ENCODE data around the gene EPHA2. TPM values are rescaled to one million over a fixed set of nuclear protein-coding genes. Genes with fewer than 3 reads are reported as not detected.

The EPHA2 gene
- total RNA-seq, 1 experiment from 2014 or later = 248 TPM

DNA sequence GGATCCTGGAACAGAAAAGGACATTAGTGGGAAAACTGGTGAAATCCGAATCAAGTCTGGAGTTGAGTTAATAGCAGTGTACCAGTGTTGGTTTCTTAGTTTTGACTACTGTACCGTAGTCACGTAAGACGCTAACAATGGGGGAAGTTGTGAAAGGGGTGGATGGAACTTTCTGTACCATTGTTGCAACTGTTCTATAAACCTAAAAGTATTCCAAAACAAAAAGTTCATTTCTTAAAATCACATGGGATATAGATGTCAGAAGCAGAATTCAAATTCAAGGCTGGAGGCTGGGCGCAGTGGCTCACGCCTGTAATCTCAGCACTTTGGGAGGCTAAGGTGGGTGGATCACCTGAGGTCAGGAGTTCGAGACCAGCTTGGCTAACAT, 39.6 kb upstream of the EPHA2 start:
- Mint-ChIP-seq H3K4me1 (ENCODE audit: insufficient read depth, unreplicated experiment) (no peaks in the 10 kb centered on the region), H3K36me3 (ENCODE audit: insufficient read depth, unreplicated experiment) (no peaks in the 10 kb centered on the region), H3K27ac (ENCODE audit: low read depth, unreplicated experiment) (no peak overlapping the region), H3K9me3 (ENCODE audit: unreplicated experiment) (no peaks in the 10 kb centered on the region), H3K4me3 (ENCODE audit: unreplicated experiment) (no peak overlapping the region), H3K27me3 (ENCODE audit: insufficient read depth, unreplicated experiment) (no peaks in the 10 kb centered on the region)
- DNase-seq (ENCODE audit: unreplicated experiment) = no peak
- TF ChIP-seq, protein P1, sequence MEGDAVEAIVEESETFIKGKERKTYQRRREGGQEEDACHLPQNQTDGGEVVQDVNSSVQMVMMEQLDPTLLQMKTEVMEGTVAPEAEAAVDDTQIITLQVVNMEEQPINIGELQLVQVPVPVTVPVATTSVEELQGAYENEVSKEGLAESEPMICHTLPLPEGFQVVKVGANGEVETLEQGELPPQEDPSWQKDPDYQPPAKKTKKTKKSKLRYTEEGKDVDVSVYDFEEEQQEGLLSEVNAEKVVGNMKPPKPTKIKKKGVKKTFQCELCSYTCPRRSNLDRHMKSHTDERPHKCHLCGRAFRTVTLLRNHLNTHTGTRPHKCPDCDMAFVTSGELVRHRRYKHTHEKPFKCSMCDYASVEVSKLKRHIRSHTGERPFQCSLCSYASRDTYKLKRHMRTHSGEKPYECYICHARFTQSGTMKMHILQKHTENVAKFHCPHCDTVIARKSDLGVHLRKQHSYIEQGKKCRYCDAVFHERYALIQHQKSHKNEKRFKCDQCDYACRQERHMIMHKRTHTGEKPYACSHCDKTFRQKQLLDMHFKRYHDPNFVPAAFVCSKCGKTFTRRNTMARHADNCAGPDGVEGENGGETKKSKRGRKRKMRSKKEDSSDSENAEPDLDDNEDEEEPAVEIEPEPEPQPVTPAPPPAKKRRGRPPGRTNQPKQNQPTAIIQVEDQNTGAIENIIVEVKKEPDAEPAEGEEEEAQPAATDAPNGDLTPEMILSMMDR (IDR thresholded peaks at IDR 0.05; ENCODE audit: unreplicated experiment) = no peak
- intact Hi-C loops (cut with micrococcal nuclease) = no loop called here
- BruUV-seq (replicated peaks) = no TSS peak
- ChIA-PET POLR2A (no interaction called here), CTCF (no interaction called here)

DNA sequence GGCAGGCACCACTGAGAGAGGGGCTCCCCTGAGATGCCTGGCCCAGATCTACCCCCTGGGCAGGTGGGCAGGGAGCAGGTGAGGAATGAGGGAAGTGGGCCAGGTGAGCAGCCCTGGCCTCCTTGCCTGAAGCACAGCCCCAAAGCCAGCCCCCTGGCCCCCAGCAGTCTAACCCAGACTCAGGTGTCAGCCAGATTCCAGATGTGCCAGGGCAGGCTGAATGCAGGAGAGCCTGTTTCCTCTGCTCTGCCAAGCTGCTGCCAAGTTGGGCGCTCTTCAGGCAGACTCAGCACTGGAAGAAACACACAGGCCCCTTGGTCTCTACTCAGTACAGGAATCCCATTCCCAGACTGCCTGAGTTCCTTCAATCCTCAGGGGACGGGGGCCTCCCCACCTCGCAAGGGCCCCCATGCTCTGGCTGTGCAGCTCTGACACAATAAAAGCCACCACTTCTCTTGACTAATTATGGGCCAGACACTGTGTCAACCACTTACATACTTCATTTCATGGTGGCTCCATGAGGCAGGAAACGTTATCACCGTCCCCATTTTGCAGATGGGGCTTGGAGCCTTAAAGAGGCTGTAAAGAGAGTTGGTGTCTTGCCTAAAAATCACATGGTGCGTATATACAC, 36.2 kb upstream of the EPHA2 start:
- no peaks in the 10 kb centered on the region for H3K9me3 Mint-ChIP-seq (ENCODE audit: unreplicated experiment)
- ChIA-PET CTCF (interaction anchor here (3.8 to 14.5 kb wide), 2 partner anchors 53 to 114 kb away, joined by 15 to 373 read pairs; partner anchors contain the start of gene FAM131C), POLR2A (interaction anchor here (0.7 to 1.0 kb wide), 2 partner anchors 86 to 171 kb away, joined by 3 read pairs; no protein-coding TSS in a partner anchor)
- H3K36me3 Mint-ChIP-seq (ENCODE audit: insufficient read depth, unreplicated experiment) = no peaks in the 10 kb centered on the region
- no peak overlapping the region for H3K4me3 Mint-ChIP-seq (ENCODE audit: unreplicated experiment)
- no TSS peak for BruUV-seq (replicated peaks)
- no peak for DNase-seq (ENCODE audit: unreplicated experiment)
- intact Hi-C loops (cut with micrococcal nuclease) = no loop called here
- peaks cover 18% of the 10 kb centered on the region for H3K4me1 Mint-ChIP-seq (ENCODE audit: insufficient read depth, unreplicated experiment)
- H3K27me3 Mint-ChIP-seq (ENCODE audit: insufficient read depth, unreplicated experiment) = no peaks in the 10 kb centered on the region
- no peak overlapping the region for H3K27ac Mint-ChIP-seq (ENCODE audit: low read depth, unreplicated experiment)
- TF ChIP-seq, protein P1 (IDR thresholded peaks at IDR 0.05; ENCODE audit: unreplicated experiment) = no peak

DNA sequence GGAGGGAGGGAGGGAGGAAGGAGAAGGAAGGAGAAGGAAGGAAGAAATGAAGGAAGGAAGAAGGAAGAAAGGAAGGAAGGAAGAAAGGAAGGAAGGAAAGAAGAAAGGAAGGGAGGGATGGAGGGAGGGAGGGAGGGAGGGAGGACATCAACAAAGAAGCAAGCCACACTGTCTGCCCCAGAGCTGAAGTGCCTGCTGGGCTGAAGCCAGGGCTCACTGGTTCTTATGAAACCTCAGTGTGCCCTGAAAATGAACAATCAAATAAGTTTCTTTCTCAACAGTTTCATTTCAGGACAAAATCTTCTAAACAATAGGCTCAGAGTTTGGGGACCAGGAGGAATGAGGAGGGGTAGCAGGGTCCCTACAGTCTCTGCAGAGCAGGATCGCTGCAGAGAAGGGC, 35.4 kb upstream of the EPHA2 start:
- intact Hi-C loops (cut with micrococcal nuclease) = no loop called here
- Mint-ChIP-seq H3K4me1 (ENCODE audit: insufficient read depth, unreplicated experiment) (peaks cover 18% of the 10 kb centered on the region), H3K27ac (ENCODE audit: low read depth, unreplicated experiment) (no peak overlapping the region), H3K4me3 (ENCODE audit: unreplicated experiment) (no peak overlapping the region), H3K27me3 (ENCODE audit: insufficient read depth, unreplicated experiment) (no peaks in the 10 kb centered on the region), H3K36me3 (ENCODE audit: insufficient read depth, unreplicated experiment) (no peaks in the 10 kb centered on the region), H3K9me3 (ENCODE audit: unreplicated experiment) (no peaks in the 10 kb centered on the region)
- no TSS peak for BruUV-seq (replicated peaks)
- TF ChIP-seq, protein P1 (IDR thresholded peaks at IDR 0.05; ENCODE audit: unreplicated experiment) = no peak
- no peak for DNase-seq (ENCODE audit: unreplicated experiment)
- ChIA-PET POLR2A (interaction anchor here (0.9 kb wide), 1 partner anchor 94 kb away, joined by 4 read pairs; no protein-coding TSS in a partner anchor), CTCF (interaction anchor here (0.5 to 14.5 kb wide), 3 partner anchors 37 to 113 kb away, joined by 5 to 373 read pairs (median 15); partner anchors contain the start of gene FAM131C)

DNA sequence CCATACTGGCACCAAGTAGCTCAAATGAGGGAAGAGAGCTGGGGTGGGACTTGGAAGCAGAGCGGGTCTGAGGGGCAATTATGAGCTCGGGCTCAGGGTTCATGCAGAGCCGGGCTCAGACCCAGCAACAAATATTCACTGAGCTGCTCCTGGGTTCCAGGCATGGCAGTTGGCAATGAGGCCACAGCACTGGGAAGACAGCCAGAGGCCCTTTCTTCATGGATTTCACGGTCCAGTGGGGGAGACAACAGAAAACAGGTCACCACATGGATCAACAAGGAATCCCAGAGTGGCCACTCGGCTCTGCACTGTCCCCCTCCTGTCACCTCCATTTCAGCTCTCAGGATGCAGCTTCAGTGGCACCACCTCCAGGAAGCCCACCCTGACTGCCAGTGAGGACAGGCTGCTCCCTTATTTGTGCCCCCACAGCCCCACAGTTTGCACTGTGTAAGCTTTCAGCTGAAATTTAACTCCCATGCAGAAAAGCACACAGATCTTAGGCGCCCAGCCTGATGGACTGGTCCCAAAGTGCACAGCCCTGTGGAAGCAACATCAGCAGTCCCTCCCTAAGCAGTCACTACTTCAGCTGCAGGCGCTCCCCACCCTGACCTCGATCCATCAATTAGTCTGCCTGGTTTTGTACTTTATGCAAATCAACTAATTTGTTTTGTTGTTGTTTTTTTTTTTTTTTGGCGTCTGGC, 34.2 kb upstream of the EPHA2 start:
- no peaks in the 10 kb centered on the region for H3K36me3 Mint-ChIP-seq (ENCODE audit: insufficient read depth, unreplicated experiment)
- no TSS peak for BruUV-seq (replicated peaks)
- no peak overlapping the region for H3K4me3 Mint-ChIP-seq (ENCODE audit: unreplicated experiment)
- ChIA-PET POLR2A (interaction anchor here (1.3 to 10.2 kb wide), 4 partner anchors 35 to 356 kb away, joined by 3 to 112 read pairs (median 23); partner anchors contain the start of gene EPHA2), CTCF (interaction anchor here (1.0 to 14.5 kb wide), 3 partner anchors 54 to 162 kb away, joined by 4 to 373 read pairs (median 15); partner anchors contain the start of genes FAM131C and FBXO42)
- no peak overlapping the region for H3K27ac Mint-ChIP-seq (ENCODE audit: low read depth, unreplicated experiment)
- no peaks in the 10 kb centered on the region for H3K9me3 Mint-ChIP-seq (ENCODE audit: unreplicated experiment)
- intact Hi-C loops (cut with micrococcal nuclease) = loop anchor here (2.0 kb wide), 2 partner anchors 55 to 173 kb away; no protein-coding TSS in a partner anchor
- no peaks in the 10 kb centered on the region for H3K27me3 Mint-ChIP-seq (ENCODE audit: insufficient read depth, unreplicated experiment)
- DNase-seq (ENCODE audit: unreplicated experiment) = peak; percentile 39
- H3K4me1 Mint-ChIP-seq (ENCODE audit: insufficient read depth, unreplicated experiment) = peaks cover 18% of the 10 kb centered on the region
- TF ChIP-seq, protein P1 (IDR thresholded peaks at IDR 0.05; ENCODE audit: unreplicated experiment) = no peak

All from MCF 10A (cell line).